OCI-LY7 (cell line): Measurements from ENCODE around the gene LRRC63. TPM values are rescaled to one million over a fixed set of nuclear protein-coding genes. Genes with fewer than 3 reads are reported as not detected.

ENCODE experiments used
- BruUV-seq: library from RNA; stranded (reverse); fragments of 400-500 nt; replicated peaks from 2 replicates; lab custom pipeline; 2021; lab: Mats Ljungman, UMichigan
- CTCF ChIA-PET: fragments of 300-600 bp; sonication (Branson Sonifier 250); formaldehyde crosslinking; loops from one replicate; lab custom pipeline; 2022; ENCODE audit warnings: antibody characterized with exemption; ENCODE audit not compliant: unreplicated experiment; lab: Charles Lee
- POLR2A ChIA-PET: fragments of 300-600 bp; sonication (Branson Sonifier 250); formaldehyde crosslinking; loops from one replicate; lab custom pipeline; 2022; ENCODE audit warnings: antibody characterized with exemption; lab: Charles Lee
- DNase-seq: peaks from one replicate; pipeline ENCODE4 v3.0.0-alpha.2; 2015; ENCODE audit warnings: low spot score
- H2AFZ ChIP-seq: fragments of 200-600 bp; sonication (generic), shearing (Covaris generic); 2 replicates; pipeline ENCODE4 v1.6.1; 2014; ENCODE audit warnings: mild to moderate bottlenecking, antibody characterized with exemption, low read length, moderate library complexity
- H3K27ac ChIP-seq: fragments of 200-600 bp; sonication (generic); 2 replicates; pipeline ENCODE4 v1.5.1; 2014; ENCODE audit warnings: mixed run types, low read depth, mild to moderate bottlenecking, moderate library complexity, low read length, inconsistent platforms; ENCODE audit not compliant: poor library complexity, severe bottlenecking
- H3K36me3 ChIP-seq: fragments of 200-600 bp; sonication (generic); 2 replicates; pipeline ENCODE4 v1.6.1; 2014; ENCODE audit warnings: mild to moderate bottlenecking, antibody characterized with exemption, low read length, moderate library complexity, mixed read lengths; ENCODE audit not compliant: insufficient read depth
- H3K4me1 ChIP-seq: fragments of 200-600 bp; sonication (generic); 2 replicates; pipeline ENCODE4 v1.5.1; 2014; ENCODE audit warnings: mild to moderate bottlenecking, low read length; ENCODE audit not compliant: insufficient read depth, poor library complexity, severe bottlenecking
- H3K4me2 ChIP-seq: fragments of 200-600 bp; sonication (generic); 2 replicates; pipeline ENCODE4 v1.6.1; 2014; ENCODE audit warnings: mild to moderate bottlenecking, low read length
- H3K4me3 ChIP-seq: fragments of 200-600 bp; sonication (generic); 2 replicates; pipeline ENCODE4 v1.5.1; 2014; ENCODE audit warnings: mild to moderate bottlenecking, low read depth, low read length; ENCODE audit not compliant: poor library complexity, severe bottlenecking
- H3K79me2 ChIP-seq: fragments of 200-600 bp; sonication (generic); 2 replicates; pipeline ENCODE4 v1.6.1; 2016; ENCODE audit warnings: low read depth, mild to moderate bottlenecking, low read length, moderate library complexity, mixed read lengths; ENCODE audit not compliant: insufficient read depth
- H3K9me2 ChIP-seq: fragments of 200-600 bp; sonication (generic); 2 replicates; pipeline ENCODE4 v1.6.1; 2016; ENCODE audit warnings: mild to moderate bottlenecking, low read length, mixed read lengths; ENCODE audit not compliant: insufficient read depth
- H3K9me3 ChIP-seq: fragments of 200-600 bp; sonication (generic); 2 replicates; pipeline ENCODE4 v1.6.1; 2014; ENCODE audit warnings: mild to moderate bottlenecking, mixed run types, low read length, mixed read lengths
- H4K20me1 ChIP-seq: fragments of 200-600 bp; sonication (generic); 2 replicates; pipeline ENCODE4 v1.6.1; 2014; ENCODE audit warnings: mild to moderate bottlenecking, antibody characterized with exemption, low read length, moderate library complexity, mixed read lengths; ENCODE audit not compliant: insufficient read depth
- CTCF ChIP-seq: fragments of 200-600 bp; sonication (generic); conservative IDR thresholded peaks from 2 replicates; pipeline ENCODE4 v1.5.1; 2014; ENCODE audit warnings: mild to moderate bottlenecking, antibody characterized with exemption, low read length, moderate library complexity, mixed read lengths
- EZH2phosphoT487 ChIP-seq: fragments of 200-600 bp; sonication (generic); IDR thresholded peaks from 2 replicates; pipeline ENCODE4 v1.6.1; 2018; ENCODE audit warnings: low read depth, borderline replicate concordance, mild to moderate bottlenecking, mixed run types, antibody characterized with exemption, low read length, moderate library complexity, mixed read lengths
- intact Hi-C: fragments of 100-400 bp; cut with micrococcal nuclease; formaldehyde crosslinking; loops from one replicate; pipeline ENCODE4 v1.10.0; 2022; ENCODE audit not compliant: unreplicated experiment
- total RNA-seq, 2 experiments: library from RNA; depleted of rRNA in 1 of 2; stranded (reverse); fragments of >200 nt in 1 of 2; shearing (Covaris generic) in 1 of 2; gene quantifications; 2 replicates each; pipeline ENCODE4 v1.2.3, GENCODE V29; 2014 to 2022

Gene LRRC63
- total RNA-seq, 2 experiments from 2014 or later: not detected

GRCh38 chr13:46229251-46229650 is 17.5 kb downstream of the LRRC63 start:
- Histone ChIP-seq H3K36me3 (no peaks in the 10 kb centered on the region), H4K20me1 (no peaks in the 10 kb centered on the region), H2AFZ (no peak overlapping the region), H3K4me1 (no peaks in the 10 kb centered on the region), H3K4me3 (no peak overlapping the region), H3K27ac (no peak overlapping the region), H3K4me2 (no peak overlapping the region), H3K9me3 (peaks cover 6% of the 10 kb centered on the region; the same call in 1 of the 2 replicates), H3K79me2 (no peaks in the 10 kb centered on the region), H3K9me2 (no peaks in the 10 kb centered on the region)
- BruUV-seq: no TSS peak
- no peak for DNase-seq
- intact Hi-C loops: no loop called here
- TF ChIP-seq EZH2phosphoT487: no peak
- TF ChIP-seq CTCF: no peak
- ChIA-PET CTCF (no interaction called here), POLR2A (interaction anchor here (0.7 kb wide), 1 partner anchor 265 kb away, joined by 3 read pairs; no protein-coding TSS in a partner anchor)

- CTCF ChIA-PET: no interaction called here
- BruUV-seq: no TSS peak
- Histone ChIP-seq H2AFZ (no peak overlapping the region), H3K4me3 (no peak overlapping the region), H3K4me2 (no peak overlapping the region), H3K27ac (no peak overlapping the region), H3K9me2 (no peaks in the 10 kb centered on the region), H3K79me2 (no peaks in the 10 kb centered on the region), H3K9me3 (peaks cover 27% of the 10 kb centered on the region; the same call in 1 of the 2 replicates), H3K36me3 (no peaks in the 10 kb centered on the region), H3K4me1 (no peaks in the 10 kb centered on the region), H4K20me1 (no peaks in the 10 kb centered on the region)
- POLR2A ChIA-PET: interaction anchor here (0.6 kb wide), 1 partner anchor 911 kb away, joined by 3 read pairs; no protein-coding TSS in a partner anchor
- intact Hi-C loops: no loop called here
- TF ChIP-seq EZH2phosphoT487 (no peak), CTCF (no peak)
- no peak for DNase-seq
Observed at GRCh38 chr13:46232281-46232680, 20.6 kb downstream of the LRRC63 start.

- BruUV-seq: no TSS peak
- Histone ChIP-seq H3K4me1 (no peaks in the 10 kb centered on the region), H3K9me2 (no peaks in the 10 kb centered on the region), H3K79me2 (no peaks in the 10 kb centered on the region), H3K36me3 (no peaks in the 10 kb centered on the region), H4K20me1 (no peaks in the 10 kb centered on the region), H3K4me3 (no peak overlapping the region), H2AFZ (no peak overlapping the region), H3K27ac (no peak overlapping the region), H3K9me3 (peaks cover 27% of the 10 kb centered on the region; the same call in 1 of the 2 replicates), H3K4me2 (no peak overlapping the region)
- POLR2A ChIA-PET: interaction anchor here (1.2 kb wide), 1 partner anchor 8 kb away, joined by 5 read pairs; no protein-coding TSS in a partner anchor
- CTCF ChIA-PET: no interaction called here
- intact Hi-C loops: no loop called here
- no peak for DNase-seq
- TF ChIP-seq CTCF (no peak), EZH2phosphoT487 (no peak)
Observed at GRCh38 chr13:46235286-46235685, 23.6 kb downstream of the LRRC63 start.
